SU-DHL-6 (cell line): ENCODE data around the gene CCDC34.

ENCODE experiments used
- CTCF ChIP-seq: fragments of 200-600 bp; sonication (generic); IDR thresholded peaks from one replicate; pipeline ENCODE4 v1.5.1; 2017; ENCODE audit warnings: antibody characterized with exemption, mild to moderate bottlenecking, low read length, moderate library complexity; ENCODE audit not compliant: insufficient read depth, poor library complexity, severe bottlenecking
- EZH2phosphoT487 ChIP-seq: fragments of 200-600 bp; sonication (generic), shearing (Covaris generic); conservative IDR thresholded peaks from 2 replicates; pipeline ENCODE4 v1.6.1; 2018; ENCODE audit warnings: mild to moderate bottlenecking, antibody characterized with exemption, low read length, moderate library complexity, mixed read lengths

GRCh38 chr11:27357250-27357649 is 5.8 kb downstream of the CCDC34 start:
- TF ChIP-seq CTCF (no peak), EZH2phosphoT487 (no peak)
